T-helper 2 cell (primary cell): ENCODE results near the gene P2RX6.
"Not testable (repeated sequence)": the region's sequence is repeated elsewhere in the genome, so short reads cannot be mapped to it uniquely, and the experiment has no call there.

Source experiments
- DNase-seq, 5 experiments: peaks; one replicate each; pipeline versions ENCODE4 v3.0.0 to v3.0.0-alpha.2; 2012 to 2022

The P2RX6 gene

DNA sequence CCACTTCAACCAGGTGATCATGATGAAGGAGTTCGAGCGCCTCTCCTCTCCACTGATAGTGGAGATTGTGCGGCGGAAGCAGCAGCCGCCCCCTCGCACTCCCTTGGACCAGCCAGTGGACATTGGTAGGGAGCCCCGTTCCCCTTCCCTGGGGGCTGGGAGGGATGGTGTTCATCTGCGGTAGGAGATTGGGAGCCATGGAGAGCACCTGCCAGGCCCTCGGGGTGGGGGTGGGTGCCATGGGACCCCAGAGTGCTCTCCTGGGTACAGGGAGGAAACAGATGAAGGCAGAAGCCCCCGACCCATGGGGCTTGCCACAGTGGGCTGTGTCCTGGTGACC lies 20.1 kb upstream of the P2RX6 start:
- no peak for DNase-seq

DNA sequence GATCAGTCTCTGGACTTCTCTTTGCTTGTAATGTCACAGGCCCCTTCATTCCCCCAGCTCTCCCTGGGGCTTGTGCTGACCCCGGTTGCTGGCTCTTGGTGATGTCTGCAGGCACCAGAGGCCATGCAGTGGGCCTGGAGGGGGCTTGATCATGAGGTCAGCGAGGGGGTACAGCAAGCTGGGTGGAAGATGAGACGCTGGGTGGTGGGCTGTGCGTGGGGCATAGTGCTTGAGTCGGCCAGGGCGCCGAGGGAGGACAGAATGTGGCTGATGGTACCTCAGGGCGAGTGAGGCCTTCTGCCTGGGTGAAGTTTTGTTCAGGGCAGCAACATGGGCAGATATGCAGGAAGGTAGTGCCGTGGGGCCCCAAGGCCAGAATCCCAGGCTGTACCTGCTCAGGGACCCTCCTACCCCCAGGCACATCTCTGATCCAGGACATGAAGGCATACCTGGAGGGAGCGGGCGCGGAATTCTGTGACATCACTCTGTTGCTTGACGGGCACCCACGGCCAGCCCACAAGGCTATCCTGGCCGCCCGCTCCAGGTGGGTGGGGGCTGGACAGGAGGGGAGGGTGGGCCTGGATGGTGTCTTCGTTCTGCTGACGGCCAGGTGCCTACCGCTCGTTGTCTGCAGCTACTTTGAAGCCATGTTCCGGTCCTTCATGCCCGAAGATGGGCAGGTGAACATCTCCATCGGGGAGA lies 19.5 kb upstream of the P2RX6 start:
- no peak for DNase-seq

DNA sequence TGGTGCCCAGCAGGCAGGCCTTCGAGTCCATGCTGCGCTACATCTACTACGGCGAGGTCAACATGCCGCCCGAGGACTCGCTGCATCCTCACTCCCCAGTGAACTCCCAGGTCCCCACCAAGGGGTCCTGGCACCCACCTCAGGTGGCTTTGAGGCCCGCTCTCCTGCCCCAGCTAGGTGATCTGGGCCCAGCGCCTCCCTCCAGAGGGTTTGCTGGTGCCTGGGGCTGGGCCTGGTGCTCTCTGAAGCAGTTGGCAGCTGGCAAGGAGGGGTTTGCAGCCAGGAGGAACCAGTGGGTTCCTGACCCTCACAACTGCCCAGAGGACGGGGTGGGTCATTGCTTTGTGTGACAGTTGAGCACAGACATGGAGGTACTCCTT lies 18.9 kb upstream of the P2RX6 start:
- no peak for DNase-seq

DNA sequence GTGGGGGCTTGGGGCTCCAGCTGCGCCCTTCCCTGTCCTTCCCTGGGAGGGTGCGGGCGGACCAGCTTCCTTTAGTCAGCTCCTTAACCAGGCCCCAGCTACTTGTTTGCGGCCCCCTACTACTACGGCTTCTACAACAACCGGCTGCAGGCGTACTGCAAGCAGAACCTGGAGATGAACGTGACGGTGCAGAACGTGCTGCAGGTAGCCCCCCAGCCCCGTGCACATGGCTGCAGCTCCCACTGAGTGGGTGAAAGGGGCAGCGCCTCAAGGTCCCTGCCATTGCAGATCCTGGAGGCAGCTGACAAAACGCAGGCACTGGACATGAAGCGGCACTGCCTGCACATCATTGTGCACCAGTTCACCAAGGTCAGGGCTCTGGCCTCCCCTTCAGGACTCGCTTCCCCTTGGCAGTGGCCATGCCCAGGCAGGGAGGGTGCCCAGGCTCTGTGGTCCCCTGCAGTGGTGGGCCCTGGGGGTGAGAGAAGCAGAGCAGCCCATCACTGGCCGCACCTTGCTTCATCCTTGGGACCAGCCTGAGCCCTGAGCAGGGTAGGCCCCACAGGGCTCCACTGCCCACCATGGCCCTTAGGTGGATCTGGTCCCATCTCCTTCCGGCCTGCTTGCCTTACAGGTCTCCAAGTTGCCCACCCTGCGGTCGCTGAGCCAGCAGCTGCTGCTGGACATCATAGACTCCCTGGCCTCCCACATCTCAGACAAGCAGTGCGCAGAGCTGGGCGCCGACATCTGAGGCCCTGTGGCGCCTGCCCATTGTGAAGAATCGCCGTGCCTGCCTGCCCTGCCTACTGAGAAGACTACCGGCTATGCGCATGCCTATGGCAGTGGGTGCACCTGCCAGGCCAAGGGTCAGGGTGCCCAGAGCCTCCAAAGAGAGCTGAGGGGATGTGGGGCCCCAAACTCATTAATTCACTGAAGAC lies 18.1 kb upstream of the P2RX6 start:
- DNase-seq: no peak

DNA sequence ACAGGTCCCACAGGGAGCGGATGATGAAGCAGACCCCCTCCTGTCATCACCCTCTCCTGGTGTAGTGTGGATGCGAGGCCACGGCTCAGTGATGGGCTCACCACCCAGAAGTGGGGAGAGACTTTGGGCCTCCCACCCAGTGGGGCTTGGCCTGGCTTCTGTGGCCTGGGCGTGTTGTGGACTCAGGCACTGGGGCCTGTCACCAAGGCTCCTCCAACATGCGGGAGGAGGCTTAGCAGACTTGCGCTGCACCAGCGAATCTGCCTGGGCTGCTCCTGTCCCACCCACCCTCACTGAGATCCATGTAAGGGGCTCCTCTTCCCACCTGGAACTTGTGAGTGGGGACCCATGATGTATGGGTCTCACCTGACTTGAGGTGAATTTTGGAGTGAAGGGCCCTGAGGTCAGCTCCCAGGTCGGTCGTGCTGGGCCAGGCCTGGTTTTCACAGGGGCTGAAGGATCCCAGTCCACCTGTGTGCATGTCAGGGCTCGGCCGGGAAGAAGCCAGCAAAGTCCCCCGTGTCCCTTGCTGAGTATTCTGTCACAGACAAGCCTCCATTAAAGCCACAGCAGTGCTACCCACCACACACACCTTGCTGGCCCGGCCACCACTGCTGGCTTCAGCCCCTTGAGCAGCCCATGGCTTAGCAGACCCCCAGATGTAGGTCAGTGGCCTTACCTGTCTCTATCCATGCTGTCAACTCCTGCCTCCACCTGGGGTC lies 17.3 kb upstream of the P2RX6 start:
- no peak for DNase-seq

DNA sequence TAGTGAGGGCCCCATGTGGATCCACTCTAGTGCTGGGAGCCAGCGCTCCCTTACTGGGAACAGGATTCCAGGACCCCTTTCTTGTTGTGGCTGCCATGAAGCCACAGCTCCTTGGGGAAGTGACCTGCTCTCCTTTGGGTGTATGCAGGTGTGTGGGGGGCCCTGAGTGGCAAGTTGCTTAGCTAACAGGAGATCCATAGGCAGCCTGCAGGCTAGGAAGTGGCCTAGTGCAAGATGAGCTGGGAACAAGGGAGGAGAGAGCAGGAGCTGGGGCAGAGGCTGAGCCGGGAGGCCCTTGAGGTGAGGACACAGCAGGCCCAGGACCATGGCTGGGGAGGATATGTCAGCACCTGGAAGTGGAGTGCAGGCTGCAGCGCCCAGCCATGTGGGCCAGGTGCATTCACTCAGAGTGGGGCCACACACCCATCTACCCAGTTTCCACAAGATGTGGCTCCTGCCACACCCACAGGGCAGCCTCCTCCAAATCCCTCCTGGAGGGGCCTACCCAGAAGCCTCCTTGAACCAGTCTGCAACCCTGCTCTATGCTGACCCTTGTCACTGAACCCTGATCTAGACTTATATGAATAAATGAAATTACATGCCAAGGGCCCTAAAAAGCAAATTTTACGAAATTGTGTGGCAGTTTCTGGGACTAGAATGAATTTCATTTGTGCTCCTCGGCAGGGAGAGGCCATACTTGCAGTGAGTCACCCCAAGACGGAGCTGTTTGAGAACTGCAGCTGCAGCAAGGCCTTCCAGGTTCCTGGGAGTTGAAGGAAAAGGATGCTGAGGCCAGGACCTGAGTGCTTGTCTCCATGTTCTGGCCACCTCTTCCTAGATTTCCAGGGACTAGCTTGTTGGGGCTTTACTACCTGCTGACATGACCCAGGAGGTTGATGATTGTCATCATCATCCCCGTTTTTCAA lies 16.3 kb upstream of the P2RX6 start:
- DNase-seq: no peak

DNA sequence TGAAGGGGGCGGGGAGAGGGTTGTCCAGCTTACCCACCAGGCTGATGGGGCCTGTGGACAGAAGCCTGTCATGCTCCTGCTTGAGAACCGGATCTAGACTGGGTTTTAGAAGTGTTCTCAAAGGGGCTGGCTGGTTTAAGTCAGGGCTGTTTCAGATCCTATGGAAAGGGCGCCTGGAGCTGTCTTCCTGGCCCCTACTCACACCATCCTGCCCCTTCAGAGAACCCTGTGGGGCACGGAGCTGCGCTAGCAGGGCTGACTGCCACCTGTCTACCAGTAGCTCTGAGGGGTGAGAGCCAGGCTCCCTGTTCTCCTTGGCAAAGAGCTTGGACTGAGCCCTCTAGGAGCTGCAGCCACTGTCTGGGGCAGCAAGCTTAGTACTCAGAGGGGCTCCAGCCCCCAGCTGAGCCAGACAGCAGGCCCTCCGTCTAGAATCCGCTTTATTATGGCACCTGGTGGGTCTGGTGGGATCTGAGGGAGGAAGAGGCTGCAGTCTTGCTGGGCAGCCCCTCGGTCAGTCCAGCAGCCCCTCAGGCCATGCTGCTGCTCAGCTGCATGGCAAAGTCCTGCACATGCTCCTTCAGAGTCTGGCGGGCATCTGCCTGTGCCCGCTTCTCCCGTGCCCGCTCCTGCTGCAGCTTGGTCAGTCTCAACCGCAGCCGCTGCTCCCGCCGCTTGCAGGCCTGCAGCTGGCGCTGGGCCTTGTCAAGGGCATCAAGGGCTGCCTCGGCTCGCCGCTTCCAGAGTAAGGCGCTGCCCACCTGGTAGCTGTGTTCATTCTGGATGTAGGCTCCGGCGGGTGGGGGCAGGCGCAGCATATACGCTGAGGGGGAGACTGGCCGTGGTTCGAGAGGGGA lies 15.4 kb upstream of the P2RX6 start:
- DNase-seq: no peak

DNA sequence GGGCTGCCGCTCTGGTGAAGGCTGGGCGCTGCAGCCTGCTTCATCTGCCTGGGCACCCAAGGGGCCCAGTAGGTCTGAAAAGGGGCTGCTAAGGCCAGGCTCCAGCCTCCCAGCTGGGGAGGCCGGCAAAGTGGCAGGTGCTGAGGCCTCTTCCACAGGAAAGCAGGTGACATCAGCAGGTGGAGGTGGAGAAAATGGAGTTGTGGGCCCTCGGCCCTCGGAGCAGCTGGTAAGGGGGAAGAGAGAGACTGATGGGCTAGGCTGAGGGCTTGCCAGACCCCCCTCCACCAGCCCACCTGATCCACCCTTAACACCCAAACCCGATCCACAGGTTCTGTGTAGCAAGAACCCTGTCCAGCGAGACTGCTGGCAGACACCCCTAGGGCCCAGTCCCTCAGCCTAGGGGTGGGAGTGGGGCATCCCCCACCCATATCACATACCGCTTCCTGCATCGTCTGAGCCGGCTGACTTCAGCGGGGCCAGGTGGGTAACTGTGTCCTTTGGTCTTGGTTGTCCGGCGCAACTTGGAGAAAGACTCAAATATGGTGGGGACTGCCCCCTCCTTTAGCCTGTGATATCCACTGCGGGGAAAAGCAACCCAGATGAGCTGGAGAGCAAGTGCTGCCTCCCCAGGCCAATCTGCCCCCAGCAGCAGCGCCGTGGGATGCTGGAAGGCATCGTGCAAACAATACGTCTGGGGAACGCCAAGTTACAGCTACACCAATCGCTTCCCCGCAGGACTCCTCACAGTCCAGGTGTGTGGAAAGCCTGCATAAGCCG lies 14.6 kb upstream of the P2RX6 start:
- peak in 1 of 5 experiments; percentile 21 for DNase-seq

DNA sequence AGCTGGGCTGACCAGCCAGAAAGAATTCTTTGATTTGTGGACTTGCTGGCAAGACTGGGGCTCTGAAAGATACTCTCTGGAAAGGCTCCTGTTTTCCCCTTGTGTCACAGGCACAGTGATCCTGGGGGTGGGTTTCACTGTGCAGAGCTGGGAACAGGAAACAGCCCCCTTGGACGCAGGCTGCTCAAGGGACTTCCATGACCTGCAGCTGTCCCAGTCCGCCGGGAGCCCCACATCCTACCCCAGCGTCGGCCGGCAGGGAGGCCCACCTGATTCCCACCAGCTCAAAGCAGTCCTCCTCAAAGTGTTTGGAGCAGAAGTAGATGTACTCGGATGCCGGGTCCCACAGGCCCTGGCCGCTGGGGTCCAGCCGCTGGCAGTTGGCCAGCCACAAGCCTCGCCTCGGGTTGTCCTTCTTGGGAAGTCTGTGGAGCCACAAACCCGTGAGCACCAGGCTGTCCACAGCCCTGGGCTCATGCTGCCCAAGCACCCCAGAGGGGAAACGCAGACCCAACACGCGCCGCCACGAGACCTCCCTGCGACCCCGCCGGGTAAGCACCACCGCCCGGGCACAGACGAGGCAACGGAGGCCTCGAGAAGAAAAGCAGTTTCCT lies 13.9 kb upstream of the P2RX6 start:
- peak in 1 of 5 experiments; percentile 11 for DNase-seq

DNA sequence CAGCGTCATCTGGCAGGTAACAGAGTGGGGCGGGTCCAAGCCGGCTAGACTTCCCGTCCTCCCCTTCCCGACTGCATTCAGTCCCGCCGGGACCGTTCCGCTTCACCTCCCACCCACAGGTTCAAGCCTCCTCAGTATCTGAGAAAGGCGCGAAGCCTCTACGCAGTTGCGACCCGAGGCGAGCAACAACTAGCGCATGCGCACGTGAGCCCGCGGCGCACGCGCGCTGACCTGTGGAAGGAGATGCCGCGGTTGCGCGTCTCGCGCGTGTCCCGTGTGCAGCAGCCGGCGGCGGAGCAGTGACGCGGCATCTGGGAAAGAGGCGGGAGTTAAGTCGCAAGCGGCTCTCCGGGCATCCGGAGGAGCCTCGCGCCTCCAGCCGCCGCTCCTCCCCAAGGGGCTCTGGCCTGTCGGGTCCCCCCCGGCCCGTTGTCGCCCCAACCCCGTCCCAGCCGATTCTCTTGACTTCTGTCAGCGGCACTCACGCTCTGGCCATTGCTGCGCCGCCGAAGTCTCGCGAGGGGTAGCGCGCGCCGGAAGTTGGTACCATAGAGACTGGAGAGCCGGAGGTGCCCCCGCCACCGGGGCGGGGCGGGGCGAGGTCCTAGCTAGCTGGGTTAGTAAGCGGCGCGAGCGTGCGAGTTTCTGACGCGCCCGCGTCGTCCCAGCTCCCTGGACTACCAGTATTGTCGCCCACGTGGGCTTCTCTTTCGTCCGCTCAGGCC lies 13.2 kb upstream of the P2RX6 start, which contains the start of gene THAP7:
Gene THAP7 (minus strand): TSS at position 518 of the 725 bp plus-strand sequence. CDS start 207 bp downstream, at position 311.
- DNase-seq: peak; percentile 92 to 98 (median 96)

DNA sequence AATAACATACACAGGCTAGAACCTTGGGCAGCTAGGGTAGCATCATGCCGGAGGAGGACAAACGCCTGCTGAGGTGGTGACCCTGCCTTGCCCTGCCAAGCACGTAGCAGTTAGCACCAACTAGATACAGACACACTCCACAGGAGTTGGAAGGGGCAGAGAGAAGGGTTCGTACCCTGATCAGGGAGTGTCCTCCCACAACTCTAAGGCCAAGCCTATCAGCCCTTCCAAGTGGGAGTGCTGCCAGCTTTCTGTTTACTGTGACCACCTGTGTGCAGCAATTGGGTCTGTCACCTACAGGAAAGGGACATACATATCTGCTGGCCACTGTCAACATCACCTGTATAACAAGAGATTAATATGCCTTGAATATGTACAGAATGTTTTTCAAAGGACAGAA lies 11.2 kb upstream of the P2RX6 start:
- DNase-seq: no peak

DNA sequence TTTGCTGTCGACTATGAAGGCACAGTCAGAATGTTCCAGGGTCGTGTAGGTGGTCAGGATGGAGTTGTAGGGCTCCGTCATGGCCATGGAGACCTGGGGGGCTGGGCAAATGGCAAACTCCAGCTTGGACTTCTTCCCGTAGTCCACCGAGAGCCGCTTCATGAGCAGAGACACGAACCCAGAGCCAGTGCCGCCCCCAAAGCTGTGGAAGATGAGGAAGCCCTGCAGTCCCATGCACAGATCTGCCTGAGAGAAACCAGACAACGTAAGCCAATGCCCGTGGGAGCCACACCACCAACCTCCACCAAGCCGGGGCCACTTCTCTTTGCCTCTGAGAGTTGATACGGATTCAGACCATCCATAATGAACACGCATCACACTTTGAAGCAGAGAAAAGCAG lies 5.8 kb upstream of the P2RX6 start:
- not testable (repeated sequence) for DNase-seq

DNA sequence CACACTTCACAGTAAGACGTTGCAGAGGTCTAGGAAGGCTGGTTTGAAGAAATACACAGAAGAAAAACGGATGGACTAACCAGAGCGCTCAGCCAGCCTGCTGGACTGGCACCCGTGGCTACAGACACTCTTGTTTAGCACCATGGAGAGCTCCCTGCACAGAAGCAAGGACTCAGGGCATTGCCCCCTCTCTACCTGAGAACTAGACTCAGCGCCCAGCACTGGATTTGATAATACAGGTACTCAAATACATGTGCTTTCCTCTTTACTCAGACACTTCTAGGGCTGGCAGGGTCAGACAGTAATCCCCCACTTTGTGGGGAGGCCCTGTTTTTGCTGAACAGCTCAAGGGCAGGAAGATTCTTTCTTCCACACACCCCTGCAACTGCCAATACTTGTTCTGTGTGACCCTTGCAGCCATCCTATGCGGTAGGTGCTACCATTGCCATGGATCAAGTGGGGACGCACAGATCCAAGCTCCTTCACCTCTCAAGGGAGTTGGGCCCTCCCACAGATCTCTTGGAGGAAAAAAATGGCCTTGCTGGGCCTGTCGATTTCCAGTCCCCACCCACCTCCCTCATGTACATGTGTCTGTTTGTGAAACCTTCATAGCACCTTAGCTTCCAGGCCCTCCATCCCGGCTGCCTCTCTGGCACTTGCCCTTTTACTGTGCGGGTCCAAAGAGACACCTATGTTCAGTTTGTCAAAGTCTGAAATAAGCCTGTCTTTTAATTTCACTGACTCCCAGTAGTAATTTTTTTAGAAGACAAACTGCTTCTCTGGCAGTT lies 5.1 kb upstream of the P2RX6 start:
- peak in 1 of 5 experiments; percentile 50 for DNase-seq

DNA sequence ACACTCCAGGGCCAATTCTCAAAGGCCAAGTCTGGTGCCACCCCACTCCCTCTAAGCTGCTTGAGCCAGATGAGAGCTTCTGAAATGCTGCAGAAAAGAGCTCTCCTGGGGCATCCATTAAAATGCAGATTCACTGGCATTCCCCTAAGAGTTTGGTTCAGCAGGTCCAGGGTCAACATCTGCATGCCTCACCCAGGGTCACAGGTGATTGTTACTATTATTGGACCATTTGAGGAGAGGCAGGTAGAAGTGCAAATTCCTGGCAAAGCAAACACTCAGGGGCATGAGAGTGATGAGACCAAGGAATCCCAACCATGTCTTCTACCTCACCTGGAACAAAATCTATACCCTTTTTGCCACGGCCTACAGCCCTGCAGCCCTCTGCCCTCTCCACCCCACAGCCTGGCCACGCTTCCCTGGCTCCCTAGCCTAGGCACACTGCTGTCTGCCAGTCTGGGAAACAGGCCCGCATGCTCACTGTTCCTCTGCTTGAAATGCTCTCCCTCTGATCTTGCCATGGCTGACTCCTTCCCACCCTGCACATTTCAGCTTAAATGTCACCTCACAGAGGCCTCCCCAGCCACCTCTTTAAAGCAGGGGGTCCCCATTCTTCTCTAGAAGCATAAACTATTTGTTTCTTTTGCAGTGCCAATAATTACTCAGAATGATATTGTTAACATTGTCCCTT lies 4.4 kb upstream of the P2RX6 start:
- no peak for DNase-seq

DNA sequence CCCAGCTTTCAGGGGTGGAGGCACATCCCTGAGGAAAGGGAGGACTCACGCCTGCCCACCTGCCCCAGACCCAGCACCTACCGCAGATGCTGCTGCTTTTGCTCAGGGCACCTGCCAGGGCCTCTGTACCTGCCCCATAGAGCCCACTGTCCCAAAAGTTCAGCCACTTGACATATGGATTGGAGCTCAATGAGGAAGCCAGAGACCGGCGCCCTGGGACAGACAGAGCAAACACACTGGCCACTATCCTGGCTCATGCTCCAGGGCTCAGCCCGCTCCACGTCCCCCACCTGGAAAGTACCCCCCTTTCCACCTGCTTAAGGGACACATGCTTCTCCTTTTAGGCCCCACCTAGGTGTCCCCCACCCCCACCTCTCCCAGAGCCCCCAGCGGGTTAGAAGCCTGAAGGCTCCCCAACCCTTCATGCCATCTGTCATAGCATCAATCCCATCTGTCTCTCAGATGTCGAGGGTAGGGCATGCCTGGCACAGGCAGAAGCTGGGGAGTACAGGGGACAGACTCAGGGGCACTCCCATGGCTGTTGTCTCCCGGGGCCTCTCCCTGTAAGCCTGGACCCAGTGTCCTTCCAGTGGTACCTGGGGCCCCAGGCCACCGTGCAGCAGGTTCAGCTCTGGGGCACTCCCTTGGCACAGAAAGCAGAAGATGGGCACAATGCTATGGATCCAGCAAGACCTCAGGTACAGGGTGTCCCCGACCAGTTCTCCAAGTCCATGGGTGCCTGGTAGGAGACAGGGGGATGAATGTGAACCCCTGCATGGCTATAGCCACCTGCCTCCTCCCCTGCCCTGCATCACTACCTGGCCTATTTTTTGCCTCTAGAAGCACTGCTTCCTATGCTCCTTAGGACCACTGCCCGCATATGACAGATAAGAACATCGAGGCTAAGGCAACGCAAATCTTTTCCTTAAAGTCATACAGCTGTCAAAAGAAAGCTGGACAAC lies 2.2 kb upstream of the P2RX6 start:
- no peak for DNase-seq

DNA sequence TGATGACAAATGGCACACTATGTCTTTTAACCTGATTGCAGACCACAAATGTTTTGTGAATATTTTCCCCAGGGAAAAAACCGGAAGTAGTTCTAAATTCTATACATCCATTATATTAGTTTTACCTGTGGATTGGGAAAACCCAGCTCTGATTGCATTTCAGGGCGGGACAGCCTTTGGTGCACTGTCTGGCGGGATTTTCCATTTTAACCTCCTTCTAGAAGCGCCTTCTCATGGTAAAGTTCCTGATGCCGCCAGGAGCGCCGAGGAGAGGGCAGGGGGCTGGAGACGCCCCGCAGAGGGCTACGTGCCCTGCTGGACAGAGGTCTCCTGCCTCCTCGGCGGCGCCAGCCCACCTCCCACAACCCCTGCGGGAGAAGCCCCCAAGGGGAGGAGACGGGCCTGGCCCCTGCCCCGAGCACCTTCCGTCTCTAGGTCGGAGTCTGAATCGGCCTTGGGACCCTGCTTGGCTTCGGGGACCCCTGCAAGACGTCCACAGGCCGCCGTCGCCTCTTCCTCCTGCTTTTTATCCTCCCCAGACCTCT lies 1.2 kb upstream of the P2RX6 start:
- DNase-seq: no peak
